Activated CD8-positive, alpha-beta T cell treated with anti-CD3 and anti-CD28 coated beads for 36 hours (primary cell): ENCODE measurements around the gene GLRX5. TPM values are rescaled to one million over a fixed set of nuclear protein-coding genes. Genes with fewer than 3 reads are reported as not detected.

Experiments
- ATAC-seq: fragments of 200-7000 bp; cut with Tn5 transposase; one replicate; pipeline ENCODE4 v1.10.0; 2021; ENCODE audit warnings: mild to moderate bottlenecking, moderate library complexity
- CTCF ChIA-PET: fragments of 350-600 bp; sonication (Branson Sonifier 250); formaldehyde crosslinking; loops from one replicate; lab custom pipeline; 2021; ENCODE audit warnings: antibody characterized with exemption; lab: Charles Lee
- POLR2A ChIA-PET: fragments of 350-600 bp; sonication (Branson Sonifier 250); formaldehyde crosslinking; loops from one replicate; lab custom pipeline; 2021; ENCODE audit warnings: antibody characterized with exemption; lab: Charles Lee
- DNase-seq: peaks from one replicate; pipeline ENCODE4 v3.0.0-alpha.2; 2020
- H3K27ac Mint-ChIP-seq: one replicate; pipeline ENCODE4 v1.8.0; 2021; ENCODE audit warnings: mild to moderate bottlenecking, mixed read lengths
- H3K27me3 Mint-ChIP-seq: one replicate; pipeline ENCODE4 v1.8.0; 2021; ENCODE audit warnings: mixed read lengths
- H3K36me3 Mint-ChIP-seq: one replicate; pipeline ENCODE4 v1.8.0; 2021; ENCODE audit warnings: low read depth, mixed read lengths
- H3K4me1 Mint-ChIP-seq: one replicate; pipeline ENCODE4 v1.8.0; 2021; ENCODE audit warnings: low read depth, mixed read lengths
- H3K4me3 Mint-ChIP-seq: one replicate; pipeline ENCODE4 v1.8.0; 2021; ENCODE audit warnings: mild to moderate bottlenecking, moderate library complexity, mixed read lengths
- H3K9me3 Mint-ChIP-seq: one replicate; pipeline ENCODE4 v1.8.0; 2021; ENCODE audit warnings: mixed read lengths
- CTCF ChIP-seq: fragments of 200-600 bp; IDR thresholded peaks from one replicate; pipeline ENCODE4 v1.8.0; 2022; ENCODE audit warnings: antibody characterized with exemption, mild to moderate bottlenecking
- intact Hi-C: fragments of 100-400 bp; cut with micrococcal nuclease; formaldehyde crosslinking; loops from one replicate; pipeline ENCODE4 v1.10.0; 2022
- total RNA-seq, 2 experiments: library from RNA; stranded (reverse); gene quantifications; one replicate each; pipeline ENCODE4 v1.2.3, GENCODE V29; 2021

The GLRX5 gene
- total RNA-seq, 2 experiments from 2014 or later: 47.3 to 47.8 TPM

GRCh38 chr14:95488376-95489213, 46.3 kb upstream of the GLRX5 start:
- peaks cover 26% of the 10 kb centered on the region for H3K36me3 Mint-ChIP-seq
- H3K27ac Mint-ChIP-seq: no peak overlapping the region
- TF ChIP-seq CTCF: no peak
- DNase-seq (no peak), ATAC-seq (no peak)
- intact Hi-C loops: no loop called here
- no peaks in the 10 kb centered on the region for H3K27me3 Mint-ChIP-seq
- peaks cover 6% of the 10 kb centered on the region for H3K9me3 Mint-ChIP-seq
- no peak overlapping the region for H3K4me3 Mint-ChIP-seq
- ChIA-PET CTCF (interaction anchor here (0.8 to 1.3 kb wide), 2 partner anchors 38 to 46 kb away, joined by 3 read pairs; no protein-coding TSS in a partner anchor), POLR2A (interaction anchor here (1.3 kb wide), 1 partner anchor 15 kb away, joined by 4 read pairs; no protein-coding TSS in a partner anchor)
- H3K4me1 Mint-ChIP-seq: peaks cover 44% of the 10 kb centered on the region

- Mint-ChIP-seq H3K4me3 (no peak overlapping the region), H3K27me3 (no peaks in the 10 kb centered on the region), H3K9me3 (peaks cover 6% of the 10 kb centered on the region), H3K4me1 (peaks cover 43% of the 10 kb centered on the region), H3K36me3 (peaks cover 30% of the 10 kb centered on the region), H3K27ac (no peak overlapping the region)
- CTCF ChIA-PET: interaction anchor here (1.3 kb wide), 1 partner anchor 37 kb away, joined by 3 read pairs; no protein-coding TSS in a partner anchor
- intact Hi-C loops: no loop called here
- DNase-seq: no peak
- no peak for ATAC-seq
- POLR2A ChIA-PET: interaction anchor here (0.7 kb wide), 1 partner anchor 54 kb away, joined by 3 read pairs; no protein-coding TSS in a partner anchor
- no peak for TF ChIP-seq CTCF
These were observed 45.4 kb upstream of the GLRX5 start for GRCh38 chr14:95489214-95490137.

- no peak for ATAC-seq
- no peak overlapping the region for H3K4me3 Mint-ChIP-seq
- peaks cover 39% of the 10 kb centered on the region for H3K4me1 Mint-ChIP-seq
- peaks cover 29% of the 10 kb centered on the region for H3K36me3 Mint-ChIP-seq
- no peak for TF ChIP-seq CTCF
- POLR2A ChIA-PET: no interaction called here
- H3K9me3 Mint-ChIP-seq: peaks cover 6% of the 10 kb centered on the region
- DNase-seq: no peak
- H3K27ac Mint-ChIP-seq: no peak overlapping the region
- H3K27me3 Mint-ChIP-seq: no peaks in the 10 kb centered on the region
- CTCF ChIA-PET: interaction anchor here (0.6 to 1.3 kb wide), 2 partner anchors 37 kb away, joined by 3 read pairs; no protein-coding TSS in a partner anchor
- intact Hi-C loops: no loop called here
These were observed 44.7 kb upstream of the GLRX5 start for GRCh38 chr14:95490138-95490509.

- ChIA-PET CTCF (interaction anchor here (0.6 kb wide), 1 partner anchor 36 kb away, joined by 3 read pairs; no protein-coding TSS in a partner anchor), POLR2A (no interaction called here)
- no peak for ATAC-seq
- TF ChIP-seq CTCF: no peak
- H3K9me3 Mint-ChIP-seq: peaks cover 6% of the 10 kb centered on the region
- H3K4me1 Mint-ChIP-seq: peaks cover 44% of the 10 kb centered on the region
- intact Hi-C loops: no loop called here
- no peak overlapping the region for H3K4me3 Mint-ChIP-seq
- no peak for DNase-seq
- H3K27ac Mint-ChIP-seq: no peak overlapping the region
- no peaks in the 10 kb centered on the region for H3K27me3 Mint-ChIP-seq
- peaks cover 33% of the 10 kb centered on the region for H3K36me3 Mint-ChIP-seq
These were observed 44.0 kb upstream of the GLRX5 start for GRCh38 chr14:95490727-95491451.
